HG02970 (cell line): Measurements from ENCODE around the gene NAT9.

Experiments used
- ATAC-seq: cut with Tn5 transposase; IDR thresholded peaks from one replicate; pipeline ENCODE4 v1.9.1; 2021; ENCODE audit warnings: mild to moderate bottlenecking, moderate library complexity, moderate number of reproducible peaks; ENCODE audit not compliant: unreplicated experiment, low FRiP score

The NAT9 gene

DNA sequence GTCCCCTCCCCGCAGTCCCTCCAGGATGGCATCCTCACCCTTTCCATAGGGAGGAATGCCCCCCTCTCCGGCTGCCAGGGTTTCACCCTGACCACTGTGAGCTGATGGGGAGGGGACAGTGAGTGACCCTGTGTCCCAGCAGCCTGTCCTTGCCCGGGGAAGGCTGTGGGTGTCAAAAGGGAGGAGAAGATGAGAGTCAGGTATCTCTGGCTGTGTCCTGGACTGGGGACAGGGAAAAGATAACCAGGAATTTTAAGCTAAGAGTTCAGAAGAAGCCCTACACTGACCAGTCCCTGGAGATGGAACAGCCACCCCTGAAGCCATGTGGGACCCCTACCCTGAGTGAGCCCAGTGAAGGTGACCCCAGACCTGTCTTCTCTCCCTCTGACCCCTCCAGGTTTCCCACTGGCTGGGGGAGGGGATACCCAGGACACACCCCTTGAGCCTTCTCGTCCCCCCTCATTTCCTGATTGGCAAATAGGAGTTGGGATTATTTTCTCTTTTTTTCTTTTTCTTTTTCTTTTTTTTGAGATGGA lies 11.3 kb downstream of the NAT9 start:
- ATAC-seq = no peak

- ATAC-seq = no peak
Measured at GRCh38 chr17:74763565-74764387, 12.4 kb downstream of the NAT9 start.

GRCh38 chr17:74761931-74762330 lies 14.2 kb downstream of the NAT9 start:
- no peak for ATAC-seq

DNA sequence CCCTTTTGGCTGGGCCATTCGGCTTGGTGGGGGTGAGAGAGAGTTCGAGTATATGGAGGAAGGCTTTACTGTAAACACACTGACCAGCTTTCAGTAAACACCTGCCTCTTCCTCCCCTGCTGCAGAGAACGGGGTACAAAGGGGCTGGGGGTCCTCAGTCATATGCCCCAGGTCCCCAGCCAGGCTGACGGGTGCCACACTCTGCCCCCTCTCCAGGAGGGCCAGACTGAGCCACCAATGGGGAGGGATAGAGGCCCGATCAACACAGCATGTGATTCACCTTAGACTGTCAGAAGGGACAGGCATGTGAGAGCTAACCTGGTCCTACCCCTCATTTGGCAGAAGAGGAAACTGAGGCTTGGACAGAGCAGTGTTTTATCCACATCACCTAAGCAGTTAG lies 14.7 kb downstream of the NAT9 start:
- ATAC-seq = no peak

GRCh38 chr17:74760404-74761105 lies 15.6 kb downstream of the NAT9 start:
- no peak for ATAC-seq

GRCh38 chr17:74759941-74760340 lies 16.2 kb downstream of the NAT9 start:
- no peak for ATAC-seq

GRCh38 chr17:74759243-74759801 lies 16.8 kb downstream of the NAT9 start:
- no peak for ATAC-seq

DNA sequence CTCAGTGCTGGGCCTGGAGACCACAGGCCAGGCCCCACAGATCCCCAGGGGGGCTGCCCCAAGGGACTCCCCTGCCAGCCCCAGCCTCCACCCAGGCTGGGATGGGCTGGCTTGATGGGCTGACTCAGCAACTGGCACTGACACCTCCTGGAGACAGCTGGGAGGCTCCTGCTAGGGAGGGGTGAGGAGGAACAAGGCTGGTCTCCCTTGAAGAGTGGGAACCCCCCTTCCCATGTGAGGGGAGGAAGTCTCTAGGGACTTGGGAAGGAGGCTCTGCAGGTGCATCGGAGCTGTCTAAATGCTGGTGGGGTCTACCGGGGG lies 17.3 kb downstream of the NAT9 start:
- no peak for ATAC-seq

- ATAC-seq = no peak
Measured at GRCh38 chr17:74757931-74758847, 18.0 kb downstream of the NAT9 start.

DNA sequence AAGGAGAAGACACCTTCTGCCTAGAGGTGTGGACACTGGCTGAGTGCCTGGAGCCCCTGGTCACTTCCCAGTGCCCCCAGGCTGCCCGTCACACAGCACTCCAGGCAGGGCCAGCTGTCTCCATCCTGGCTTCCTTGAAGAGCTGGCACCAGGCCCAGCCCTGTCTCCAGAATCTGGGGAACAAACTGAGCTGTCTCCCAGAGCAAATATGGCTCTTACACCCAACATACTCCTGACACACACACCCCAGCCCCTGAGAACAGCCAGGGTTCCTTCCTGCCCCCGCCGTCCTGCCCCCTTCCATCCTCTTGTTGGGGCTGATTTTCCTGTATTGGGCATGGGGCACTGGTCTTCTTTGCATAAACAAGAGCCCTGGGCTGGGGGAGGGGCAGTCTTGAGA lies 18.6 kb downstream of the NAT9 start:
- no peak for ATAC-seq

DNA sequence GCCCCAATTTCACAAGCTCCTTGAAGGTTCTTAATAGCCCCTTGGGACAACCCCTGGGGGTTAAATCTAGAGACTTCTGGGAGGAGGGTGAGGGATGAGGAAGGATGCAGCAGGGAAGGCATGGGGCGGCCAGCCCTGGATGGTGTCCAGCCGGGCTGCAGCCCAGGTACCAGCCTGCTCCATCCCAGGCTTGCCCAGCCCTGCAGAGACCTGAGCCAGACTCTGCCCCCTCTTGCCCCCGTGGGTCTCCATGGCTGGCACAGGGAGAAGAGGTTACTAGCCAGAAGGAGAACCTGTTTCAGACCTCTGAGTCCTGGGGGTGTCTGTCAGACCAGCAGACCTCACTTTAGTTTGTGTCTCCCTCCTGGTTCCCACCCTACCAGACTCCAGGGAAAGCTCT lies 19.3 kb downstream of the NAT9 start:
- no peak for ATAC-seq

DNA sequence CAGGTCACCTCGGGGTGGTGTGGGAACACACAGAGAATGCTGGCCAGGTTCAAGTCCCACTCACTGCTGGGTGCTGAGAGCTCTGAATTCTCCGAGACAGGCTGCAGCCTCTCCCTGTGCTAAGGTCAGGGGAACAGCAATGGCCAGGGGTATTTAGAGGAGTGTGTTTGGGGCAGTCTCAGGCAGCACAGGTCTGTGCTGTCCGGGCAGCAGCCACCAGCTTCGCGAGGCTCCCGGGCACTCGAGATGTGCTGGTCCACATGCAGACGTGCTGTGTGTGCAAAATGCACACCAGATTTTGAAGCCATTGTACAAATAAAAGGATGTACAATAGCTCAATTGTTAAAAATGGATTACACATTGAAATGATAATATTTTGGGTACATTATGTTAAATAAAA lies 20.6 kb downstream of the NAT9 start:
- ATAC-seq = no peak

GRCh38 chr17:74754832-74755231 lies 21.3 kb downstream of the NAT9 start:
- no peak for ATAC-seq

GRCh38 chr17:74752822-74753401 lies 23.2 kb downstream of the NAT9 start:
- no peak for ATAC-seq

GRCh38 chr17:74752415-74752814 lies 23.7 kb downstream of the NAT9 start:
- no peak for ATAC-seq

GRCh38 chr17:74750327-74751069 lies 25.6 kb downstream of the NAT9 start:
- ATAC-seq = no peak

DNA sequence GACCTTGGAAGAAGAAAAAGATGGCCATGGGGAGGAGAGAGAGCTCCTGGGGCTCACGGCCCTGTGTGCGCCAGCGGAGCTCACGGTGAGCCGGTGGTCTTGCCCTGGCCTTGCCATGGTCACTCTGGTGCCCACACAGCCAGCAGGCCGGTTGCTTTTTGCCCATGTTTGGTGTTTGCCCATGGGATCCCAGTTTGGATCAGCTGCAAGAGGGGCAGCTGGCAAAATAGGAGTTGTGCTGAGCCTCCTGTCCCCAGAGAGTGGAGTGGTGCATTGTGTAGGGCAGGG lies 26.2 kb downstream of the NAT9 start:
- no peak for ATAC-seq

DNA sequence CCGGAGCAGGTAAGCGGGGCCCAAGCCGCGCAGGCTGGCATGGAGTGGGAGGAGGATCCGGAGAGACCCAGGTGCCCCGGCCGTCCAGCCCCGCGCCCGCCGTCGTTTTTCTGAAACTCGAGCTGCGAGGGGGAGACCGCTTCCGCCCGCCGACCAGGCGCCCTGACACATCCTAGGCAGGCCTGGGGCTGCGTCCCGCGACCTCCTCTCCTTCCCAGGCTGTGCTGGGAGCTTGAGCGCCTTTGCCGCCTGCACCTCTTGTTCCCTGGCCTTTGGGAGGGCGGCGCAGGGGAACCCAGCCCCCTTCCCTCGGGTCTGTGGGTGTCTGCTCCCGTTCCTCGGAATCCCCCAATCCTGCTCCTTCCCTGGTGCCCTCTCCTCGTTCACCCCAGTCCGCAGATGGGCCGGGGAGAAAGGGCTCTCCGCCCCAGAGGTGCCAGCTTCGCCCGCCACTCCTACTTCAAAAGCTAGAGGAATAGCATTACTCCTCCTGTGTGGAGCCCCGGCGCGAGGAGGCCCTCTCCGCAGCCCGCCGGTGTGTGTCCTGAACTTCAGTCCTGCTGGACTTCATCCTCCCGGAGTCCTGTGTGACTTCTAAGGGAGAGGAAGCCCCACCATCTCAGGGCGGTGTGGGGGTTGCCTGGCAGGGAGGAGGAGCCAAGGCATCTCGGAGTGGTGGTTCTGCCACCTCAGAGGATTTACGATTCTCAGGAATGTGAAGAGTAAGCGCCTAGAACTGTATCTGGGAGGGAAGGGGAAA lies 26.7 kb downstream of the NAT9 start:
- ATAC-seq = no peak
